Suprapubic skin (tissue), 4 donors: Measurements from ENCODE around the gene SKA2. TPM values are rescaled to one million over a fixed set of nuclear protein-coding genes. Genes with fewer than 3 reads are reported as not detected.

Experiments used
- DNase-seq, 2 donors: peaks; one replicate each; pipeline ENCODE4 v3.0.0-alpha.2; 2019; ENCODE audit warnings: low spot score in 2 of 2
- H3K27ac ChIP-seq: fragments of 200-600 bp; sonication (generic); one replicate; pipeline ENCODE4 v1.5.1; 2019
- H3K27me3 ChIP-seq: fragments of 200-600 bp; sonication (generic); one replicate; pipeline ENCODE4 v1.5.1; 2019
- H3K36me3 ChIP-seq: fragments of 200-600 bp; sonication (generic); one replicate; pipeline ENCODE4 v1.5.1; 2019
- H3K4me1 ChIP-seq: fragments of 200-600 bp; sonication (generic); one replicate; pipeline ENCODE4 v1.5.1; 2019
- H3K4me3 ChIP-seq: fragments of 200-600 bp; sonication (generic); one replicate; pipeline ENCODE4 v1.5.1; 2019; ENCODE audit warnings: mild to moderate bottlenecking
- H3K9me3 ChIP-seq: fragments of 200-600 bp; sonication (generic); one replicate; pipeline ENCODE4 v1.5.1; 2019
- CTCF ChIP-seq, 2 donors: fragments of 200-600 bp in 1 of 2; fragments of 450-650 bp in 1 of 2; sonication (generic) in 1 of 2; IDR thresholded peaks; one replicate each; pipeline ENCODE4 v1.5.1; 2016 to 2019; ENCODE audit warnings: antibody characterized with exemption in 2 of 2, mild to moderate bottlenecking in 1 of 2, moderate library complexity in 1 of 2
- EP300 ChIP-seq: sonication (generic); formaldehyde crosslinking; IDR thresholded peaks from one replicate; pipeline ENCODE4 v1.6.1; 2017; ENCODE audit warnings: antibody characterized with exemption
- POLR2A ChIP-seq, 2 donors: fragments of 450-650 bp; IDR thresholded peaks; one replicate each; pipeline ENCODE4 v1.6.1; 2017; ENCODE audit warnings: antibody characterized with exemption in 2 of 2, mild to moderate bottlenecking in 2 of 2, moderate library complexity in 2 of 2
- POLR2AphosphoS5 ChIP-seq, 3 donors: sonication (generic); formaldehyde crosslinking; IDR thresholded peaks; one replicate each; pipeline ENCODE4 v1.6.1; 2017; ENCODE audit warnings: antibody characterized with exemption in 3 of 3
- WGBS: methylation state at CpG from one replicate; pipeline ENCODE4 v1.1.5; 2018; 5-methylcytosine and 5-hydroxymethylcytosine counted together
- total RNA-seq, 4 donors: library from RNA; depleted of rRNA; stranded (reverse); fragments of >200 nt; gene quantifications; one replicate each; pipeline ENCODE4 v1.1.0, GENCODE V29; 2016

The SKA2 gene
- 10 to 100 TPM; 13.5 to 34.1 (median 18.8) TPM for total RNA-seq

- WGBS, result under 1% methylated on average over 39 of the region's 39 CpGs
- Histone ChIP-seq H3K27ac (peak within 1 kb of the TSS; percentile 86), H3K27me3 (no peaks in the 10 kb centered on the region), H3K4me3 (peak within 1 kb of the TSS; percentile 83), H3K4me1 (peaks cover 24% of the 10 kb centered on the region), H3K9me3 (no peaks in the 10 kb centered on the region), H3K36me3 (no peaks in the 10 kb centered on the region)
- peak; percentile 98 for DNase-seq
- TF ChIP-seq POLR2AphosphoS5 (IDR thresholded peaks at IDR 0.05) (peak in 1 of 3 donors; percentile 81), CTCF (IDR thresholded peaks at IDR 0.05) (no peak)
Measured at GRCh38 chr17:59154721-59155438, at the start of gene SKA2. TSS of gene SKA2 (minus strand) at chr17:59155186. CDS start at chr17:59155163, 23 bp downstream.

GRCh38 chr17:59202320-59202719 lies 47.3 kb upstream of the SKA2 start:
- H3K4me1 ChIP-seq, result no peaks in the 10 kb centered on the region
- no peak overlapping the region for H3K4me3 ChIP-seq
- H3K36me3 ChIP-seq, result no peaks in the 10 kb centered on the region
- H3K27me3 ChIP-seq, result no peaks in the 10 kb centered on the region
- H3K9me3 ChIP-seq, result no peaks in the 10 kb centered on the region
- no peak for DNase-seq
- no peak overlapping the region for H3K27ac ChIP-seq
- WGBS, result 96% methylated on average over 1 of the region's 1 CpG
- TF ChIP-seq CTCF (IDR thresholded peaks at IDR 0.05) (no peak), POLR2AphosphoS5 (IDR thresholded peaks at IDR 0.05) (no peak)

- no peaks in the 10 kb centered on the region for H3K27me3 ChIP-seq
- H3K4me1 ChIP-seq, result no peaks in the 10 kb centered on the region
- 97% methylated on average over 4 of the region's 4 CpGs for WGBS
- no peaks in the 10 kb centered on the region for H3K9me3 ChIP-seq
- H3K4me3 ChIP-seq, result no peak overlapping the region
- no peak for DNase-seq
- no peak overlapping the region for H3K27ac ChIP-seq
- TF ChIP-seq POLR2AphosphoS5 (IDR thresholded peaks at IDR 0.05) (no peak), EP300 (no peak)
- no peaks in the 10 kb centered on the region for H3K36me3 ChIP-seq
Measured at GRCh38 chr17:59199398-59199797, 44.4 kb upstream of the SKA2 start.

- TF ChIP-seq CTCF (IDR thresholded peaks at IDR 0.05) (no peak), EP300 (no peak), POLR2AphosphoS5 (IDR thresholded peaks at IDR 0.05) (no peak), POLR2A (IDR thresholded peaks at IDR 0.05) (no peak)
- no peak for DNase-seq
- H3K27ac ChIP-seq, result no peak overlapping the region
- no peaks in the 10 kb centered on the region for H3K9me3 ChIP-seq
- no peaks in the 10 kb centered on the region for H3K27me3 ChIP-seq
- H3K4me3 ChIP-seq, result no peak overlapping the region
- WGBS, result 94% methylated on average over 3 of the region's 3 CpGs
- H3K36me3 ChIP-seq, result no peaks in the 10 kb centered on the region
- H3K4me1 ChIP-seq, result no peaks in the 10 kb centered on the region
Measured at GRCh38 chr17:59193336-59193862, 38.4 kb upstream of the SKA2 start.

- no peak overlapping the region for H3K27ac ChIP-seq
Measured at GRCh38 chr17:59190806-59191205, 35.8 kb upstream of the SKA2 start.

More at GRCh38 chr17:59190806-59191205, 35.8 kb upstream of the SKA2 start:
- Histone ChIP-seq H3K27me3 (no peaks in the 10 kb centered on the region), H3K36me3 (no peaks in the 10 kb centered on the region), H3K4me1 (no peaks in the 10 kb centered on the region), H3K9me3 (no peaks in the 10 kb centered on the region), H3K4me3 (no peak overlapping the region)
- WGBS, result 95% methylated on average over 2 of the region's 2 CpGs
- no peak for TF ChIP-seq CTCF (IDR thresholded peaks at IDR 0.05)
- no peak for TF ChIP-seq POLR2AphosphoS5 (IDR thresholded peaks at IDR 0.05)
- TF ChIP-seq EP300, result no peak
- no peak for TF ChIP-seq POLR2A (IDR thresholded peaks at IDR 0.05)
- no peak for DNase-seq
